Right forelimb (tissue), 1 donor: ENCODE results near the gene CCDC148.

Experiments
- DNase-seq: peaks from one replicate; pipeline ENCODE4 v3.0.0-alpha.2; 2018

Gene CCDC148

DNA sequence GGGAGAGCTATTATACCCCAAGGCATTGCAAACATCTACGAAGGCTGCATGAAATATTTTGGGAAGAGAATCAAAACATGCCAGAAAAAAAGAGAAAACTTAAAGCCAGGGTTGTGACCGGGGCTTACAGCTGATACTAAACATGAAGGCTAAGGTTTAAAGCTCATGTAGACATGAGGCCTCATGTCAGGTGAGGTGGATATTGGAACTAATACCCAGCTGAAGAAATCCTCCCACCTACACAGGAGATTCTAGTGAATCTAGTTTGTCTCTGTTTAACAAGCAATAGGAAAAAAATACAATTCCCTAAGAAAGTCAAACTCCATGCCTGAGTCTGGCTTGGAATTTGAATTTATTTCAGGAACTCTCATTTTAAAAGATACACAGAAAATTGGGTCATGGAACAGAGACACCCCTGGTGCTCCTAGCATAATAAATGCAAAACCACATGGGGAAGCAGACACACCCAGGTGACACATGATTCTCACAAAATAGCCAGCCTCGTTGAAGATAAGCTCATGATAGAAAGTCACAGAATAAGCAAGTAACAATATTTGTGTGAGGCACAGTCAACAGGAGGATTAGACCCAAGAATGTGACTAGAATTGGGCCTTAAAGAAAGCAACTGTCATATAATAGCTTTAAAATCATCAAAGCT, 312.7 kb downstream of the CCDC148 start:
- no peak for DNase-seq

DNA sequence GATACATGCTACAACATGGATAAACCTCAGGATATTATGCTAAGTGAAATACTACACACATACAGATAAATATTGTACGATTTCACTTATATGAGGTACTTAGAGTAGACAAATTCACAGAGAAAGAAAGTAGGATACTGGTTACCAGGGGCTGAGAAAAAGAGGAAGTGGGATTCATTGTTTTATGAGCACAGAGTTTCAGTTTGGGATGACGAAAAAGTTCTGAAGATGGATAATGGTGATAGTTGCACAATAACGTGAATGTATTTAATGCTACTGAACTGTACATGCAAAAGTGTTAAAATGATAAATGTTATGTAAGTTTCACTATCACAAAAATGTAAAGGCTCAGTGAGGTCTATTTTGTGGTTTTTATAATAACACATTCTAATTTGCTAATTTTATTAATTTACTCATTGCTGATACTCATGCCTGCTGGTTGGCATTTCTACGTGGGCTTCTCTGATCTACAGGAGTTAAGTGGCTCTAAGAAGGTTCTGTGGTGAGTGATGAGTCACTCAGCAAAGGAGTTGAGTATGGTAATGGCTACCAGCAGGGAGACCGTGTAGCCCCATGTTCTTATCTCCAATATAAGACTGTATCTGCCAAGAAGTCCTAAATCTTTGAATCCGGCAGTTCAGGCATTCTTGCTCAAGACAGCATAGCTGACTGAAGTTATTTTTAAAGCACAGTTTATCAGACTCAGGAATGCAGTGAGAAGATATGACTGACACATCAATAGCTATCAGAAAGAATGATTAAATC, 313.8 kb downstream of the CCDC148 start:
- DNase-seq = no peak

- no peak for DNase-seq
Measured at GRCh38 chr2:158142165-158142564, 314.4 kb downstream of the CCDC148 start.

DNA sequence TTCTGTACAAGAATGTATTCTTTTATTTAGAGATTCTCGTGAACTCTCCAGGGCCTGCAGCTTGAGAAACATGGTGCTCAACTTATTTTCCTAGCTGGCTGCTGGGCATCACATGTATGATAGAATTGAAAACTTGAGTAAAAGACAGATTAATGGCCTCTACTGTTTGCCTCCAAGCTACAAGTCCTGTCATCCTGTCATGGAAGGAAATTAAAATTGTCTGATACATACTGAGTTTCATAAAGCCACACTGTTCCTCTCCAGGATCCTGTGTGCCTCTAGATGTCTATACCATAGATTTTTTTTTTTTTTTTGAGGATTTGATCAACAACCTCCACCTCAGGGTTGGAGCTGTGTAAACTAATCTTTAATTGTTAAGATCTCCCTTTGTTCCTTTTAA, 316.4 kb downstream of the CCDC148 start:
- no peak for DNase-seq

DNA sequence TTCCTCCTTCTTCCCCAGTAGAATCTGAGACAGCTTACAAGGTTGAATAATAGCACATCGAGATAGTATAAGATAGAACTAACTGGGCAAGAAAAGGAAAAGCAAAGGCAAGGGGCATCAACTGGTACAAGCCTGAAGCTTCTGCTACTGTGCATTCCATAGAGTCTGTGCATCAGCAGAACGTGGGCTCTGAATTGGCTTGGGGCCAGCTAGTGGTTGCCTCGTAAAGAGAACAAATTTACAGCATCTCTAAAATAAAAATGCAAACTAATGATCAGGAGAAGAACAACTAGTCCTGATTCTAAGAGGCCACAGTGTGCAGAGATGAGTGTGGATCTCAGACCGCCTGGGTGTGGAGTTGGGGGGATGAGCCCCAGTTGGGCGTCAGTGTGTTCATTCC, 318.3 kb downstream of the CCDC148 start:
- no peak for DNase-seq

DNA sequence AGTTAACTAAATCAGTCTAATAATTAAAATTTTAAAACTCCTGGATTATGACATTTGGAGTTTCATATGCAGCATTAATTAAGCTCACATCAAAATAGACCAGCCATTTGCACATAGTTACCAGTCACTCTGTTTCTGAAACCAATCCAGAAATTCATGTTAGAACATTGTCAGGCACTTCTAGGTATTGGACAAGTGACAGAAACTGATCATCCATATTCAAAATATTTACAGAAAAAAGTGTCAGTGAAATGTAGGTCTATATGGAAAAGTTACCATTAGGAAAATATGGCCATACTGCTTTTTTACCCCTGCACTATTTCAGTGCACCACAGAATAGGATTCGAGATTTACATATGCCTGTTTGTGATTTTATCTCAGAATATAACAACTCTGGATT, 321.5 kb downstream of the CCDC148 start:
- DNase-seq = no peak

- no peak for DNase-seq
Measured at GRCh38 chr2:158134655-158135054, 321.9 kb downstream of the CCDC148 start.

DNA sequence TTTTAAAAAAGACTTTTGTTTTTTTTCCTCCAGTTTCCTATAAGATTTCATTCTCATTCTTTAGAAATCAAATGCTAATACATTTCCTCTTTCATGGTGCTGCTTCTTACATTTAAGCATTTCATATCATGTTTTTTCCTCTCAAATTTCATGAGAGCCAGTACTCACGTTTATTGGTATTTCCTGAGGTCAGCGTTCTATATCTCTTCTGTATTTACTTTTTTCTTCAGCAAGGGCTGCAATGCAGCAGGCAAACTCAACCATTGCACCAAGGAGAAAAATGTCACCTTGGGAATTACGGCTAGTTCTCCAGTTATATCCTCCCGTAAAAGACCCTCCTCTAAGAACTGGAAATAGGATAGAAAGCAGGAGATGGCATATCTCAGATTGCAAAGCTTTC, 322.5 kb downstream of the CCDC148 start:
- no peak for DNase-seq

DNA sequence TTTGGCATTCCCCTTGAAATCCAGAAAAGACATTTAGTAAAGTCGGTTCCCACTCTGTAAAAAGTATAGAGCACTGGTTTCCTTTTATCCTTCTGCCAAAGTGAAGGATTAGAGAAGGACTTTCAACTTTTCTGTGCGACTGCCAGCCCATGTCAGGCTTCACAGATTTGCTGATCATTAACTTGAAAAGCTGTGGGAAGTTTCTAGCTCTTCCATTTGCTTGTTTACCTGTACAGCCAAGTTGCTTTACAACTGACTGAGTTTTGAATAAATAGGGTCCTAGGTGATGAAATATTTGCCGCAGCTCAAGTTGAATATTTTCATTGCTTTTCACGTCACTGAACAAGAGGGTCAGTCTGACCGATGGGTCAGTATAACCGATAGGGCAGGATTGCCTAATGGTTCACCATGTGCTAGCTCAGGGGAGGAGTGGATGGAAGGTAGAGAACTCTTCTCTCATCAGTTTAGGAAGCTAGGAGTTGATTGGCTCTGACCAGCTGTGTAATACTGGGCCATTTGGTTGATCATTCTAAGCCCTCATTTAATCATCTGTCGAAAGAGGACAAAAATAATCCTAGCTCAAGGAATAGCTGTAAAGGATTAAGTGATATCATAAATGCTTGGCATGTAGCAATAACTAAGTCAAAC, 324.5 kb downstream of the CCDC148 start:
- DNase-seq = no peak

DNA sequence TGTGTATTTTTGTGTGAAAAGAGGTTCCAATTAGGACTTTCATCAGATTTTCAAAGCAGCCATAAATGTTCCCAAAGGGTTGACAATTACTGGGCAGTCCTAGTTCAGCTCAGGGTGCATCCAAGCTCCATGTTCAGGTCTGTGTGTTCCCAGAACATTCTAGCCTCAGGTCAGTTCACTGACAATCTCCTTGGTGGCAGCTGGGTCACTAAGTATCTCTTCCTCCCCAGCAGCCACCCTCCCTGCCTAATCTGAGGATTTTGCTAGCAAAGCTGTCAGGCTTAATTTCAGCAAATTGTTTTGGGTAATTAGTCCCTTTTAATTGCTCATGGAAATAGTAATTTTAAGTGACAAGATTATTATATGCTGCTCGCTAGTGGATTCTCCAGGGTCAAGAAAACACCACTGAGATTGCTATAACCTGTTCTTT, 325.1 kb downstream of the CCDC148 start:
- DNase-seq = no peak

DNA sequence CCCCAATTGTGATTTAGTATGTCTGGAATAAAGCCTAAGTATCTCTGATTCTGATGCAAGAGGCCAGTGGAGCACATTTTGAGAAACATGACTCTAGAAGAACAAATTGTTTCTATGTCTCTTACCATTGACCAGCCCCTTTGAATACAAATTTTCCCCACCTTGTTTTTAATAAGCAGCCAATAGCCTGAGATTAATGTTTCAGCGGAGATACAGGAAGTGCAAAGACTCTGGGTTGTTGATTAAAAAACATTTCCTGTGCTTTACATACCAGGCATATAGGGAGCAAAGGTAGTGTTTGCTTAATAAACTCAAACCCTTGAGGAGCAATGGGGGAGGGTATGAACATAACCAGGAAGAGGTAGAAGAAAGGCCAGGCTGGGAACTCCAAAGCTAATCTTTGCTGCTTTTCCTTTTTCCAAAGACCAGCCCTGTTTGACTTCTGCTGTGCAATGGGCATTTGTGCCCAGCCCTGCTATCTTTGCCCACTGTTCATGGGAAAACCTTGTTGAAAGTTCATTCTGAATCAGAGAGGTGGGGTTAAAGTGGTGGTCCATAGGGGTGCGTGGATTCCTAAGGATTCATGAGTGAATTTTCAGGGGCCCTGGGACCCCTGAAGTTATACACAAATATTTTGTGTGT, 325.6 kb downstream of the CCDC148 start:
- no peak for DNase-seq

GRCh38 chr2:158129037-158129436, 327.5 kb downstream of the CCDC148 start:
- DNase-seq = no peak

- no peak for DNase-seq
Measured at GRCh38 chr2:158128168-158128973, 328.2 kb downstream of the CCDC148 start.

DNA sequence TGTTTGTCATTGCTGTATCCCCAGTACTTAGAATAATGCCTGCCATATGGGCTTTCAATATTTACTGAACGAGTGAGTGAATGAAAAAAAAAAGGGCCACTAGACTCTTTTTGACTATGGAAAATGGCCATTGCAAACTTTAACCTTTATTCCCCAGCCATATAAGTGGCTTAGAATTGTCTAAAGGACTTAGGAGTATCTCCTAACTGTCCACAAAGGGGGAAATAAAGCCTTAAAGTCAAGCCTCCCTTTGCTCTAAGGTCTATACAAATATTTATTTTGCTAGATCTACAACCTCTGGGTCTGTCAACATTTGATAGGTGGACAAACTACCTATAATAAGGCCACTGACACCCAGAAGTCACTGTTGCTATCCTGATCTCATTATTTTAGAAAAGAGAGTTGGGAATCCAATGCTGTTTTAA, 329.2 kb downstream of the CCDC148 start:
- no peak for DNase-seq

DNA sequence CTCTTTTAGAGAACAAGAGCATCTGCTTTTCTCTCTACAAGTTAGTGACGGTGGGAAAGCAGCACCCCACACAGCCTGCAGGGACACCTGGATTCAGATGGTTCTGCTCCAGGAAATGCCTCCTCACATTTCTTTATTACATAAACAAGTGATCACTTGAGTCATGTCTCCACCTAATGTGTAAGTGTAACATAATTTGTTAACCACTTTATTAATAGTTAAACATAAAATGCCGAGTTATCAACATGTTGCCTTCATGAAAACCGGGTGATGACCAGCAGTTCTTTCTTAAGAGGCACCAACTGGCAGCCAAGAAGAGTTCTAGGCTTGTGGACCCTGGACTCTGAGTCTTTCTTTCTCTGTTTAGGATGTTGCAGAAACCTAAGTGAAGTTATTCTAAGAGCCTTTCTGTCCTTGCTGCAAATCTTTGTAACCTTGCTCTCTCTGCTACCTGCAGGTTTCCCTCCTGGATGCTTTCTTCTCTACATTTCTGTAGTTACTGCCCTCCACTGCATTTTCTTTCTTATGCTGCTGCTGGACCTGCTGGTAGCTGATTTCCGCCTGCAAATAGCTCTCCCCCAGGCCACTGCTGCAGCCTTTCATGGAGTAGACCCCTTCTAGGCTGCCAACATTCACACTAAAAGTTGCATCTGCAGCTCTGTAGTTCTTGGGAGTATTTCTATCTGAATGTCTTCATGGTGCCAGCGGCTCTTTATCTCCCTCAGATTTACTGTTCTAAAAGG, 330.6 kb downstream of the CCDC148 start:
- DNase-seq = no peak

- no peak for DNase-seq
Measured at GRCh38 chr2:158124896-158125295, 331.7 kb downstream of the CCDC148 start.
